Thoracic aorta (tissue), 2 donors: ENCODE data around the gene SSBP4. TPM values are rescaled to one million over a fixed set of nuclear protein-coding genes. Genes with fewer than 3 reads are reported as not detected.

Experiments used
- ATAC-seq: fragments of 150-250 bp; one replicate; pipeline ENCODE4 v1.8.0; 2017; ENCODE audit warnings: low read depth; ENCODE audit not compliant: insufficient number of reproducible peaks, low FRiP score
- DNase-seq: peaks from one replicate; pipeline ENCODE4 v3.0.0-alpha.2; 2020; ENCODE audit warnings: low spot score
- H3K27ac ChIP-seq, 2 donors: fragments of 200-600 bp; sonication (generic); 1 replicate in 1 of 2; 2 replicates in 1 of 2; pipeline ENCODE4 v1.5.1; 2016; ENCODE audit warnings: mild to moderate bottlenecking in 2 of 2, moderate library complexity in 2 of 2
- H3K27me3 ChIP-seq: fragments of 200-600 bp; sonication (generic); replicated peaks from 2 replicates; pipeline ENCODE4 v1.6.0; 2016; ENCODE audit warnings: mild to moderate bottlenecking; ENCODE audit not compliant: insufficient read depth
- H3K36me3 ChIP-seq: fragments of 200-600 bp; sonication (generic); one replicate; pipeline ENCODE4 v1.5.1; 2016
- H3K4me1 ChIP-seq, 2 donors: fragments of 200-600 bp; sonication (generic); 1 replicate in 1 of 2; 2 replicates in 1 of 2; pipeline versions ENCODE4 v1.5.1 to v1.6.0; 2016; ENCODE audit warnings: low read depth in 2 of 2, mild to moderate bottlenecking in 1 of 2; ENCODE audit not compliant: control insufficient read depth in 1 of 2
- H3K4me3 ChIP-seq: fragments of 200-600 bp; sonication (generic); 2 replicates; pipeline ENCODE4 v1.5.1; 2016; ENCODE audit warnings: mild to moderate bottlenecking
- H3K9me3 ChIP-seq: fragments of 200-600 bp; sonication (generic); 2 replicates; pipeline ENCODE4 v1.5.1; 2016
- total RNA-seq, 2 donors: library from RNA; depleted of rRNA; stranded (reverse); fragments of >200 nt; gene quantifications; one replicate each; pipeline versions ENCODE4 v1.1.0 to v1.2.3, GENCODE V29; 2016
- TF ChIP-seq, protein P1 (sequence below): fragments of 200-600 bp; sonication (generic); IDR thresholded peaks from one replicate; pipeline ENCODE4 v1.5.1; 2019; ENCODE audit warnings: antibody characterized with exemption

Gene SSBP4
- total RNA-seq, 2 donors from 2014 or later, result 87.7 to 94.9 TPM

- no peaks in the 10 kb centered on the region for H3K36me3 ChIP-seq
- no peaks in the 10 kb centered on the region for H3K27me3 ChIP-seq
- TF ChIP-seq, protein P1, sequence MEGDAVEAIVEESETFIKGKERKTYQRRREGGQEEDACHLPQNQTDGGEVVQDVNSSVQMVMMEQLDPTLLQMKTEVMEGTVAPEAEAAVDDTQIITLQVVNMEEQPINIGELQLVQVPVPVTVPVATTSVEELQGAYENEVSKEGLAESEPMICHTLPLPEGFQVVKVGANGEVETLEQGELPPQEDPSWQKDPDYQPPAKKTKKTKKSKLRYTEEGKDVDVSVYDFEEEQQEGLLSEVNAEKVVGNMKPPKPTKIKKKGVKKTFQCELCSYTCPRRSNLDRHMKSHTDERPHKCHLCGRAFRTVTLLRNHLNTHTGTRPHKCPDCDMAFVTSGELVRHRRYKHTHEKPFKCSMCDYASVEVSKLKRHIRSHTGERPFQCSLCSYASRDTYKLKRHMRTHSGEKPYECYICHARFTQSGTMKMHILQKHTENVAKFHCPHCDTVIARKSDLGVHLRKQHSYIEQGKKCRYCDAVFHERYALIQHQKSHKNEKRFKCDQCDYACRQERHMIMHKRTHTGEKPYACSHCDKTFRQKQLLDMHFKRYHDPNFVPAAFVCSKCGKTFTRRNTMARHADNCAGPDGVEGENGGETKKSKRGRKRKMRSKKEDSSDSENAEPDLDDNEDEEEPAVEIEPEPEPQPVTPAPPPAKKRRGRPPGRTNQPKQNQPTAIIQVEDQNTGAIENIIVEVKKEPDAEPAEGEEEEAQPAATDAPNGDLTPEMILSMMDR, result no peak
- no peak overlapping the region for H3K4me3 ChIP-seq
- ATAC-seq, result no peak
- no peak for DNase-seq
- H3K4me1 ChIP-seq, result peaks cover 3 to 21% of the 10 kb centered on the region in 2 donors
- H3K27ac ChIP-seq, result no peak overlapping the region
- no peaks in the 10 kb centered on the region for H3K9me3 ChIP-seq
Measured at GRCh38 chr19:18390065-18390907, 28.9 kb upstream of the SSBP4 start.

DNA sequence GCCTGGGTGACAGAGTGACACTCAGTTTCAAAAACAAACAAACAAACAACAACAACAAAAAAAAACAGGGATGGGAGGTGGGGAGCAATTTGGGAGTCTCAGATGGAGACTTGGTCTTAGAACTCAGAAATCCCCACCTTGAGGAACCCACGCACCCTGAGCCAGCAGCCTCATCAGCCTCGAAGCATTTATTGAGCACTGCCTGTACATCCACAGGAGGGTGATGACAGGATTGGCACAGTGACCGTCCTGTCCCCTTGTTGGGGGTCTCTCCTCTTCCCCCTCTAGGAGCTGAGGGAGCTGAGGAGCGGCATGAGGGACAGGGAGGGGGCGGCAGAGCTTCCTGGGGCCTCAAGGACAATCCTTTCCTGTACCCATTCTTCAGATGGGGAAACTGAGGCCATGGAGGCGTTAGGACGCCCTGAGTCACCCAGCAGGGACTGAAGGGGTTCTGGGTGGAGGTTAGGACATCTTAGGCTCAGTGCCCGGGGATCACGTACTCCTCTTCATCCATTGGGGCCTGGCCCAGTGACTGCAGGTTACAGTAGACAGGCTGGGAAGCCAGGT, 27.6 kb upstream of the SSBP4 start:
- H3K36me3 ChIP-seq, result no peaks in the 10 kb centered on the region
- H3K27ac ChIP-seq, result no peak overlapping the region
- H3K4me1 ChIP-seq, result peaks cover 2 to 11% of the 10 kb centered on the region in 2 donors
- H3K4me3 ChIP-seq, result no peak overlapping the region
- no peak for DNase-seq
- TF ChIP-seq, protein P1, result no peak
- H3K9me3 ChIP-seq, result no peaks in the 10 kb centered on the region
- no peak for ATAC-seq
- H3K27me3 ChIP-seq, result no peaks in the 10 kb centered on the region

DNA sequence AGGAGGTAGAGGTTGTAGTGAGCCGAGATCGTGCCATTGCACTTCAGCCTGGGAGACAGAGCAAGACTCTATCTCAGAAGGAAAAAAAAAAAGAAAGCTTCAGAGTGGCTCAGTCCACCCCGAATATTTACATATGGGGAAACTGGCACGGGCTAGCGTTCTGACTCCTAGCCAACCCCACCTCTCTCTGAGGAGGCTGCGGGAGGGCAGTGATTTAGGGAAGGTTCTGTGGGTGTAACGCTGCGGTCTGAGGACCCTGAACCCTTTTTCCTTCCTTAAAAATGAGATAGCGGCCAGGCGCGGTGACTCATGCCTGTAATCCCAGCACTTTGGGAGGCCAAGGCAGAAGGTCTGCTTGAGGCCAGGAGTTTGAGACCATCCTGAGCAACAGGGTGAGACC, 26.8 kb upstream of the SSBP4 start:
- TF ChIP-seq, protein P1, result no peak
- no peaks in the 10 kb centered on the region for H3K27me3 ChIP-seq
- ATAC-seq (no peak), DNase-seq (no peak)
- no peak overlapping the region for H3K27ac ChIP-seq
- no peak overlapping the region for H3K4me3 ChIP-seq
- H3K9me3 ChIP-seq, result no peaks in the 10 kb centered on the region
- H3K36me3 ChIP-seq, result no peaks in the 10 kb centered on the region
- H3K4me1 ChIP-seq, result peaks cover 0 to 6% of the 10 kb centered on the region in 2 donors

GRCh38 chr19:18392926-18393325, 26.3 kb upstream of the SSBP4 start:
- Histone ChIP-seq H3K36me3 (no peaks in the 10 kb centered on the region), H3K4me1 (peaks cover 0 to 4% of the 10 kb centered on the region in 2 donors), H3K4me3 (peak overlapping the region; percentile 24), H3K9me3 (no peaks in the 10 kb centered on the region), H3K27me3 (no peaks in the 10 kb centered on the region), H3K27ac (no peak overlapping the region)
- DNase-seq (no peak), ATAC-seq (no peak)
- TF ChIP-seq, protein P1, result no peak

- ATAC-seq, result no peak
- Histone ChIP-seq H3K4me3 (peak overlapping the region; percentile 24), H3K36me3 (no peaks in the 10 kb centered on the region), H3K27me3 (no peaks in the 10 kb centered on the region), H3K4me1 (no peaks in the 10 kb centered on the region), H3K27ac (peak overlapping the region in 1 of 2 donors; percentile 7), H3K9me3 (no peaks in the 10 kb centered on the region)
- DNase-seq, result no peak
- TF ChIP-seq, protein P1, result no peak
Measured at GRCh38 chr19:18393836-18394235, 25.4 kb upstream of the SSBP4 start.
